IMR-90 (cell line): ENCODE data around the gene OR8D1.

Source experiments
- BHLHE40 ChIP-seq: fragments of 150-350 bp; IDR thresholded peaks from 2 replicates; pipeline ENCODE4 v1.6.1; 2016; ENCODE audit warnings: mild to moderate bottlenecking, low read depth, low read length
- CTCF ChIP-seq: conservative IDR thresholded peaks from 2 replicates; pipeline ENCODE4 v1.5.1; 2012; ENCODE audit warnings: mild to moderate bottlenecking, low read depth, low read length, improper control_type of control experiment
- ELK1 ChIP-seq: fragments of 150-350 bp; IDR thresholded peaks from 2 replicates; pipeline ENCODE4 v1.6.1; 2016; ENCODE audit warnings: low read depth, mild to moderate bottlenecking, low read length, moderate library complexity, borderline replicate concordance
- POLR2A ChIP-seq: IDR thresholded peaks from 2 replicates; pipeline ENCODE4 v1.6.1; 2012; ENCODE audit warnings: mild to moderate bottlenecking, low read depth, low read length
- RAD21 ChIP-seq: IDR thresholded peaks from 2 replicates; pipeline ENCODE4 v1.6.1; 2012; ENCODE audit warnings: low read length, improper control_type of control experiment
- RCOR1 ChIP-seq: IDR thresholded peaks from 2 replicates; pipeline ENCODE4 v1.6.1; 2012; ENCODE audit warnings: mild to moderate bottlenecking, low read length, improper control_type of control experiment; ENCODE audit not compliant: insufficient replicate concordance

GRCh38 chr11:124296016-124296415 is 17.7 kb downstream of the OR8D1 start:
- TF ChIP-seq BHLHE40 (no peak), CTCF (no peak), RCOR1 (no peak), POLR2A (no peak), RAD21 (no peak), ELK1 (no peak)
